ENCODE data around the gene PLK3. TPM values are rescaled to one million over a fixed set of nuclear protein-coding genes. Genes with fewer than 3 reads are reported as not detected.
"Not testable (repeated sequence)": the region's sequence is repeated elsewhere in the genome, so short reads cannot be mapped to it uniquely, and the experiment has no call there.

Gene PLK3
- total RNA-seq, 6 experiments from 2014 or later, result 37.1 to 44.6 (median 39.2) TPM

- Mint-ChIP-seq H3K27me3 (ENCODE audit: insufficient read depth) (no peaks in the 10 kb centered on the region; the same call in none of the 2 replicates), H3K9me3 (no peaks in the 10 kb centered on the region), H3K4me3 (no peak overlapping the region), H3K4me1 (ENCODE audit: low read depth) (peaks cover 6% of the 10 kb centered on the region; the same call in 1 of the 2 replicates), H3K27ac (no peak overlapping the region; the same call in 1 of the 2 replicates), H3K36me3 (ENCODE audit: low read depth) (no peaks in the 10 kb centered on the region)
- no peak for TF ChIP-seq CTCF (IDR thresholded peaks at IDR 0.05)
- no peak for DNase-seq
Observed at GRCh38 chr1:44790968-44791801, 9.0 kb upstream of the PLK3 start.

GRCh38 chr1:44792736-44793502 lies 7.3 kb upstream of the PLK3 start:
- no peak overlapping the region for H3K4me3 Mint-ChIP-seq
- no peaks in the 10 kb centered on the region; the same call in none of the 2 replicates for H3K27me3 Mint-ChIP-seq (ENCODE audit: insufficient read depth)
- no peak overlapping the region for H3K27ac Mint-ChIP-seq
- no peaks in the 10 kb centered on the region for H3K9me3 Mint-ChIP-seq
- peaks cover 6% of the 10 kb centered on the region; the same call in 1 of the 2 replicates for H3K4me1 Mint-ChIP-seq (ENCODE audit: low read depth)
- DNase-seq, result no peak
- H3K36me3 Mint-ChIP-seq (ENCODE audit: low read depth), result no peaks in the 10 kb centered on the region
- no peak for TF ChIP-seq CTCF (IDR thresholded peaks at IDR 0.05)

GRCh38 chr1:44797886-44798285 lies 2.3 kb upstream of the PLK3 start:
- peaks cover 35% of the 10 kb centered on the region for H3K4me1 Mint-ChIP-seq (ENCODE audit: low read depth)
- not testable (repeated sequence) for H3K9me3 Mint-ChIP-seq; DNase-seq; H3K4me3 Mint-ChIP-seq; H3K27me3 Mint-ChIP-seq (ENCODE audit: insufficient read depth); H3K27ac Mint-ChIP-seq
- H3K36me3 Mint-ChIP-seq (ENCODE audit: low read depth), result peaks cover 18% of the 10 kb centered on the region

GRCh38 chr1:44798481-44799365 lies 1.5 kb upstream of the PLK3 start:
- Mint-ChIP-seq H3K36me3 (ENCODE audit: low read depth) (peaks cover 26% of the 10 kb centered on the region), H3K9me3 (no peaks in the 10 kb centered on the region), H3K27me3 (ENCODE audit: insufficient read depth) (peaks cover 8% of the 10 kb centered on the region), H3K27ac (peak overlapping the region; percentile 22; the same call in 1 of the 2 replicates), H3K4me3 (no peak overlapping the region), H3K4me1 (ENCODE audit: low read depth) (peaks cover 39% of the 10 kb centered on the region)
- DNase-seq, result no peak
- no peak for TF ChIP-seq CTCF (IDR thresholded peaks at IDR 0.05)

DNA sequence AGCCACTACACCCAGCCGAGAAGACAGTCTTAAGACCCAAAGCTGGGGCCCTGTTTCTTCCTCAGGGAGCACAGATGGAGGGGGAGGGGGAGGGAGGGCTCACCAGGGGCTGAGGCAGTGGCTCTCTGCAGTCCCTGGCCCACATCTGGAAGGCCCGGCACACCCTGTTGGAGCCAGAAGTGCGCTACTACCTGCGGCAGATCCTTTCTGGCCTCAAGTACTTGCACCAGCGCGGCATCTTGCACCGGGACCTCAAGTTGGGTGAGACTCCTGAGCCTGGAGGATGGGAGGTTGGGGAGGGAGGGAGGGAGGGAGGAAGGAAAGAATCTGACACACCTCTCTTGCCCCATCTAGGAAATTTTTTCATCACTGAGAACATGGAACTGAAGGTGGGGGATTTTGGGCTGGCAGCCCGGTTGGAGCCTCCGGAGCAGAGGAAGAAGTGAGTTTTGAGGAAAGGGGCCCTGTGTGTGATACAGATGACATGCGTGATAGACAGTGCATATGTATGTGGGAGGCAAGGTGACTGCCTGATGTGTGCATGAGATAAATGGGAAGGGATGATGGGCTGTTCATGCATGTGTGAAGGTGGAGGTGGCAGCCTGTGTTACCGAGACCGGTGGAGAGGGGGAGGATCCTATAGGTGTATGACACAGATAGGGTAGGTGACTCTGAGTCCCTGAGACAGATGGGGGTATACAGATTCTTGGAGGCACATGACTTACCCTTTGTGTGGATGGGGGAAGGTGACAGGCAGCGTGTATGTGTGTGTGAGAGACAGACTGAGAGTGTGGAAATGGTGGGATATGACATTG lies 1.5 kb downstream of the PLK3 start:
- no peaks in the 10 kb centered on the region for H3K9me3 Mint-ChIP-seq
- DNase-seq, result no peak
- no peak for TF ChIP-seq CTCF (IDR thresholded peaks at IDR 0.05)
- peaks cover 57% of the 10 kb centered on the region for H3K4me1 Mint-ChIP-seq (ENCODE audit: low read depth)
- H3K27ac Mint-ChIP-seq, result peak overlapping the region; percentile 94
- H3K27me3 Mint-ChIP-seq (ENCODE audit: insufficient read depth), result peaks cover 9% of the 10 kb centered on the region
- H3K36me3 Mint-ChIP-seq (ENCODE audit: low read depth), result peaks cover 40% of the 10 kb centered on the region
- H3K4me3 Mint-ChIP-seq, result peak overlapping the region; percentile 94

Data from HFFc6 (cell line).